Endothelial cell (in vitro differentiated cells): ENCODE measurements around the gene EIF4G3. TPM values are rescaled to one million over a fixed set of nuclear protein-coding genes. Genes with fewer than 3 reads are reported as not detected.

Source experiments
- DNase-seq: peaks from one replicate; pipeline ENCODE4 v3.0.0; 2021; ENCODE audit warnings: low spot score
- H3K27ac Mint-ChIP-seq: one replicate; pipeline ENCODE4 v1.8.0; 2021; ENCODE audit warnings: mixed read lengths, inconsistent platforms; ENCODE audit not compliant: unreplicated experiment
- H3K27me3 Mint-ChIP-seq: one replicate; pipeline ENCODE4 v1.8.0; 2021; ENCODE audit warnings: mild to moderate bottlenecking, moderate library complexity, mixed read lengths, inconsistent platforms; ENCODE audit not compliant: unreplicated experiment
- H3K36me3 Mint-ChIP-seq: one replicate; pipeline ENCODE4 v1.8.0; 2021; ENCODE audit warnings: mild to moderate bottlenecking, low read depth, mixed read lengths, inconsistent platforms; ENCODE audit not compliant: unreplicated experiment
- H3K4me1 Mint-ChIP-seq: one replicate; pipeline ENCODE4 v1.8.0; 2021; ENCODE audit warnings: mild to moderate bottlenecking, mixed read lengths, inconsistent platforms; ENCODE audit not compliant: unreplicated experiment
- H3K4me3 Mint-ChIP-seq: one replicate; pipeline ENCODE4 v1.8.0; 2021; ENCODE audit warnings: mild to moderate bottlenecking, mixed read lengths, inconsistent platforms; ENCODE audit not compliant: unreplicated experiment
- H3K9me3 Mint-ChIP-seq: one replicate; pipeline ENCODE4 v1.8.0; 2021; ENCODE audit warnings: mixed read lengths, inconsistent platforms; ENCODE audit not compliant: unreplicated experiment
- CTCF ChIP-seq: fragments of 200-600 bp; sonication (generic); IDR thresholded peaks from one replicate; pipeline ENCODE4 v1.5.0; 2021; ENCODE audit warnings: antibody characterized with exemption; ENCODE audit not compliant: unreplicated experiment
- total RNA-seq: library from RNA; stranded (reverse); fragmentation: NEBNext Ultra II Directional; extraction: Animal tissue kit (Norgen Biotek cat#: 25700); gene quantifications from one replicate; pipeline ENCODE4 v1.2.1, GENCODE V29; 2021; ENCODE audit not compliant: unreplicated experiment

The EIF4G3 gene
- total RNA-seq, 1 donor from 2014 or later = 87.6 TPM

- Mint-ChIP-seq H3K27me3 (peaks cover 7% of the 10 kb centered on the region), H3K9me3 (no peaks in the 10 kb centered on the region), H3K36me3 (peaks cover 20% of the 10 kb centered on the region), H3K4me3 (no peak overlapping the region), H3K27ac (no peak overlapping the region), H3K4me1 (no peaks in the 10 kb centered on the region)
- TF ChIP-seq CTCF = no peak
- no peak for DNase-seq
Measured at GRCh38 chr1:21034725-21035628, 141.7 kb downstream of the EIF4G3 start.

GRCh38 chr1:21032741-21033140, 144.0 kb downstream of the EIF4G3 start:
- peaks cover 5% of the 10 kb centered on the region for H3K27me3 Mint-ChIP-seq
- TF ChIP-seq CTCF = no peak

GRCh38 chr1:21030181-21030580, 146.5 kb downstream of the EIF4G3 start:
- no peak overlapping the region for H3K27ac Mint-ChIP-seq
- no peak for TF ChIP-seq CTCF
- no peak for DNase-seq
- peaks cover 17% of the 10 kb centered on the region for H3K36me3 Mint-ChIP-seq
- no peaks in the 10 kb centered on the region for H3K4me1 Mint-ChIP-seq
- H3K9me3 Mint-ChIP-seq = no peaks in the 10 kb centered on the region
- H3K27me3 Mint-ChIP-seq = peaks cover 4% of the 10 kb centered on the region
- no peak overlapping the region for H3K4me3 Mint-ChIP-seq

More at GRCh38 chr1:21032741-21033140, 144.0 kb downstream of the EIF4G3 start:
- H3K36me3 Mint-ChIP-seq = peaks cover 24% of the 10 kb centered on the region
- no peak for DNase-seq
- no peak overlapping the region for H3K4me3 Mint-ChIP-seq
- peak overlapping the region; percentile 52 for H3K27ac Mint-ChIP-seq
- no peaks in the 10 kb centered on the region for H3K9me3 Mint-ChIP-seq
- H3K4me1 Mint-ChIP-seq = no peaks in the 10 kb centered on the region

GRCh38 chr1:21028520-21029145, 148.1 kb downstream of the EIF4G3 start:
- Mint-ChIP-seq H3K27ac (no peak overlapping the region), H3K4me3 (no peak overlapping the region), H3K36me3 (peaks cover 18% of the 10 kb centered on the region), H3K27me3 (no peaks in the 10 kb centered on the region), H3K9me3 (no peaks in the 10 kb centered on the region), H3K4me1 (no peaks in the 10 kb centered on the region)
- no peak for DNase-seq
- no peak for TF ChIP-seq CTCF

GRCh38 chr1:21027805-21028204, 148.9 kb downstream of the EIF4G3 start:
- H3K9me3 Mint-ChIP-seq = no peaks in the 10 kb centered on the region
- H3K27me3 Mint-ChIP-seq = no peaks in the 10 kb centered on the region
- H3K36me3 Mint-ChIP-seq = peaks cover 20% of the 10 kb centered on the region
- no peak for DNase-seq
- H3K27ac Mint-ChIP-seq = no peak overlapping the region
- H3K4me1 Mint-ChIP-seq = peaks cover under 1% of the 10 kb centered on the region
- H3K4me3 Mint-ChIP-seq = no peak overlapping the region
- TF ChIP-seq CTCF = no peak
